T-helper 1 cell treated with Interleukin-12 subunit alpha and Interleukin-12 subunit beta and Interleukin-4 antibody, amounts not matched to agents 30 μg/mL and 1 μg/mL, for 36 hours (primary cell): Measurements from ENCODE around the gene COMTD1.
"Not testable (repeated sequence)": the region's sequence is repeated elsewhere in the genome, so short reads cannot be mapped to it uniquely, and the experiment has no call there.

Source experiments
- H3K27ac Mint-ChIP-seq: one replicate; pipeline ENCODE4 v1.8.0; 2021; ENCODE audit warnings: mild to moderate bottlenecking, mixed read lengths
- H3K27me3 Mint-ChIP-seq: one replicate; pipeline ENCODE4 v1.8.0; 2021; ENCODE audit warnings: low read depth, mixed read lengths
- H3K36me3 Mint-ChIP-seq: one replicate; pipeline ENCODE4 v1.8.0; 2021; ENCODE audit warnings: low read depth, mixed read lengths
- H3K4me1 Mint-ChIP-seq: one replicate; pipeline ENCODE4 v1.8.0; 2021; ENCODE audit warnings: low read depth, mixed read lengths
- H3K4me3 Mint-ChIP-seq: one replicate; pipeline ENCODE4 v1.8.0; 2021; ENCODE audit warnings: mild to moderate bottlenecking, moderate library complexity, mixed read lengths
- H3K9me3 Mint-ChIP-seq: one replicate; pipeline ENCODE4 v1.8.0; 2021; ENCODE audit warnings: mixed read lengths

Gene COMTD1

GRCh38 chr10:75201793-75202307 lies 33.9 kb downstream of the COMTD1 start:
- Mint-ChIP-seq H3K36me3 (no peaks in the 10 kb centered on the region), H3K4me3 (no peak overlapping the region), H3K9me3 (no peaks in the 10 kb centered on the region), H3K4me1 (peaks cover 1% of the 10 kb centered on the region), H3K27ac (no peak overlapping the region), H3K27me3 (no peaks in the 10 kb centered on the region)

- not testable (repeated sequence) for H3K4me3 Mint-ChIP-seq, H3K27ac Mint-ChIP-seq, H3K36me3 Mint-ChIP-seq, H3K9me3 Mint-ChIP-seq, H3K27me3 Mint-ChIP-seq, H3K4me1 Mint-ChIP-seq
Observed at GRCh38 chr10:75199949-75200348, 35.8 kb downstream of the COMTD1 start.

- Mint-ChIP-seq H3K27ac (no peak overlapping the region), H3K9me3 (no peaks in the 10 kb centered on the region), H3K4me3 (no peak overlapping the region), H3K4me1 (peaks cover 1% of the 10 kb centered on the region), H3K27me3 (no peaks in the 10 kb centered on the region), H3K36me3 (peaks cover 3% of the 10 kb centered on the region)
Observed at GRCh38 chr10:75197906-75198305, 37.9 kb downstream of the COMTD1 start.

GRCh38 chr10:75197066-75197465 lies 38.7 kb downstream of the COMTD1 start:
- H3K27ac Mint-ChIP-seq, result no peak overlapping the region
- H3K4me1 Mint-ChIP-seq, result peaks cover under 1% of the 10 kb centered on the region
- peaks cover 3% of the 10 kb centered on the region for H3K36me3 Mint-ChIP-seq
- no peaks in the 10 kb centered on the region for H3K9me3 Mint-ChIP-seq
- H3K27me3 Mint-ChIP-seq, result no peaks in the 10 kb centered on the region
- no peak overlapping the region for H3K4me3 Mint-ChIP-seq

- H3K4me3 Mint-ChIP-seq, result no peak overlapping the region
- no peaks in the 10 kb centered on the region for H3K4me1 Mint-ChIP-seq
- peaks cover 3% of the 10 kb centered on the region for H3K36me3 Mint-ChIP-seq
- no peaks in the 10 kb centered on the region for H3K9me3 Mint-ChIP-seq
- no peaks in the 10 kb centered on the region for H3K27me3 Mint-ChIP-seq
- no peak overlapping the region for H3K27ac Mint-ChIP-seq
Observed at GRCh38 chr10:75195035-75195763, 40.6 kb downstream of the COMTD1 start.

GRCh38 chr10:75194625-75195024 lies 41.1 kb downstream of the COMTD1 start:
- H3K27me3 Mint-ChIP-seq, H3K9me3 Mint-ChIP-seq, H3K36me3 Mint-ChIP-seq, H3K4me3 Mint-ChIP-seq, H3K4me1 Mint-ChIP-seq, H3K27ac Mint-ChIP-seq: not testable (repeated sequence)

GRCh38 chr10:75191821-75192568 lies 43.8 kb downstream of the COMTD1 start:
- H3K27me3 Mint-ChIP-seq, result no peaks in the 10 kb centered on the region
- no peak overlapping the region for H3K4me3 Mint-ChIP-seq
- peaks cover 8% of the 10 kb centered on the region for H3K4me1 Mint-ChIP-seq
- peaks cover 3% of the 10 kb centered on the region for H3K36me3 Mint-ChIP-seq
- no peak overlapping the region for H3K27ac Mint-ChIP-seq
- no peaks in the 10 kb centered on the region for H3K9me3 Mint-ChIP-seq

- Mint-ChIP-seq H3K4me3 (no peak overlapping the region), H3K27me3 (no peaks in the 10 kb centered on the region), H3K27ac (no peak overlapping the region), H3K9me3 (no peaks in the 10 kb centered on the region), H3K36me3 (peaks cover 3% of the 10 kb centered on the region), H3K4me1 (peaks cover 10% of the 10 kb centered on the region)
Observed at GRCh38 chr10:75189266-75190096, 46.3 kb downstream of the COMTD1 start.

GRCh38 chr10:75188522-75188921 lies 47.2 kb downstream of the COMTD1 start:
- H3K27ac Mint-ChIP-seq, H3K27me3 Mint-ChIP-seq, H3K36me3 Mint-ChIP-seq, H3K4me3 Mint-ChIP-seq, H3K9me3 Mint-ChIP-seq: not testable (repeated sequence)
- H3K4me1 Mint-ChIP-seq, result peaks cover 11% of the 10 kb centered on the region

- H3K27ac Mint-ChIP-seq, result peak overlapping the region; percentile 63
- H3K4me1 Mint-ChIP-seq, result peaks cover 13% of the 10 kb centered on the region
- H3K4me3 Mint-ChIP-seq, result no peak overlapping the region
- no peaks in the 10 kb centered on the region for H3K27me3 Mint-ChIP-seq
- no peaks in the 10 kb centered on the region for H3K36me3 Mint-ChIP-seq
- no peaks in the 10 kb centered on the region for H3K9me3 Mint-ChIP-seq
Observed at GRCh38 chr10:75187961-75188426, 47.8 kb downstream of the COMTD1 start.

- Mint-ChIP-seq H3K4me1 (peaks cover 14% of the 10 kb centered on the region), H3K27ac (no peak overlapping the region), H3K9me3 (no peaks in the 10 kb centered on the region), H3K4me3 (no peak overlapping the region), H3K27me3 (no peaks in the 10 kb centered on the region), H3K36me3 (no peaks in the 10 kb centered on the region)
Observed at GRCh38 chr10:75186310-75186709, 49.4 kb downstream of the COMTD1 start.
